Measurements from ENCODE around the gene ZNF484. TPM values are rescaled to one million over a fixed set of nuclear protein-coding genes. Genes with fewer than 3 reads are reported as not detected.
"Not testable (repeated sequence)": the region's sequence is repeated elsewhere in the genome, so short reads cannot be mapped to it uniquely, and the experiment has no call there.

Gene ZNF484
- total and polyA plus RNA-seq, 2 donors (not counting 1 experiment from before 2014, with no cell fraction given) = 5.7 to 15.4 TPM

- no peak overlapping the region for H3K9ac ChIP-seq (ENCODE audit: insufficient read depth, low read length)
- H3K4me3 ChIP-seq (replicated peaks in 1 of 4; ENCODE audit: control extremely low read depth in 1 of 4, insufficient read depth in 1 of 4, low read depth in 3 of 4, low read length in 4 of 4) = no peak overlapping the region
- H3K27me3 ChIP-seq (ENCODE audit: control insufficient read depth, insufficient read depth, low read length) = no peaks in the 10 kb centered on the region
- H3K4me2 ChIP-seq (ENCODE audit: extremely low read depth, insufficient read depth, low read length) = no peak overlapping the region
- H3K79me2 ChIP-seq (ENCODE audit: control insufficient read depth, insufficient read depth, low read length) = no peaks in the 10 kb centered on the region
- TF ChIP-seq EZH2 (IDR thresholded peaks at IDR 0.05; ENCODE audit: low read length, missing control alignments) (no peak), CTCF (conservative IDR thresholded peaks at IDR 0.05 in 1 of 2, IDR thresholded peaks at IDR 0.05 in 1 of 2; ENCODE audit: low read depth in 1 of 2, low read length in 2 of 2) (no peak)
- DNase-seq (ENCODE audit: low read depth in 2 of 2) = no peak
- H2AFZ ChIP-seq (ENCODE audit: low read length) = no peak overlapping the region
- H3K27ac ChIP-seq (ENCODE audit: insufficient read depth, low read length) = no peak overlapping the region
- no peaks in the 10 kb centered on the region for H3K9me3 ChIP-seq (ENCODE audit: control insufficient read depth, insufficient read depth, low read depth, low read length)
- H3K36me3 ChIP-seq (ENCODE audit: control insufficient read depth, insufficient read depth, low read length) = peaks cover 2% of the 10 kb centered on the region
- H4K20me1 ChIP-seq (ENCODE audit: control insufficient read depth, extremely low read depth, insufficient read depth, low read length) = no peaks in the 10 kb centered on the region
- H3K4me1 ChIP-seq (ENCODE audit: control insufficient read depth, extremely low read depth, insufficient read depth, low read length) = no peaks in the 10 kb centered on the region
Observed at GRCh38 chr9:92853716-92854115, 24.1 kb downstream of the ZNF484 start.

GRCh38 chr9:92850898-92851297 lies 26.9 kb downstream of the ZNF484 start:
- H4K20me1 ChIP-seq (ENCODE audit: control insufficient read depth, extremely low read depth, insufficient read depth, low read length) = no peaks in the 10 kb centered on the region
- TF ChIP-seq CTCF (conservative IDR thresholded peaks at IDR 0.05 in 1 of 2, IDR thresholded peaks at IDR 0.05 in 1 of 2; ENCODE audit: low read depth in 1 of 2, low read length in 2 of 2) = no peak
- TF ChIP-seq EZH2 (IDR thresholded peaks at IDR 0.05; ENCODE audit: low read length, missing control alignments) = no peak
- no peak overlapping the region for H3K4me3 ChIP-seq (replicated peaks in 1 of 4; ENCODE audit: control extremely low read depth in 1 of 4, insufficient read depth in 1 of 4, low read depth in 3 of 4, low read length in 4 of 4)
- H3K36me3 ChIP-seq (ENCODE audit: control insufficient read depth, insufficient read depth, low read length) = peaks cover 7% of the 10 kb centered on the region
- no peaks in the 10 kb centered on the region for H3K79me2 ChIP-seq (ENCODE audit: control insufficient read depth, insufficient read depth, low read length)
- H3K9ac ChIP-seq (ENCODE audit: insufficient read depth, low read length) = no peak overlapping the region
- H3K4me2 ChIP-seq (ENCODE audit: extremely low read depth, insufficient read depth, low read length) = no peak overlapping the region
- H3K9me3 ChIP-seq (ENCODE audit: control insufficient read depth, insufficient read depth, low read depth, low read length) = peaks cover 4% of the 10 kb centered on the region
- H3K27ac ChIP-seq (ENCODE audit: insufficient read depth, low read length) = no peak overlapping the region
- DNase-seq (ENCODE audit: low read depth in 2 of 2) = no peak
- no peak overlapping the region for H2AFZ ChIP-seq (ENCODE audit: low read length)
- H3K4me1 ChIP-seq (ENCODE audit: control insufficient read depth, extremely low read depth, insufficient read depth, low read length) = no peaks in the 10 kb centered on the region
- H3K27me3 ChIP-seq (ENCODE audit: control insufficient read depth, insufficient read depth, low read length) = no peaks in the 10 kb centered on the region

- H2AFZ ChIP-seq (ENCODE audit: low read length); H3K27ac ChIP-seq (ENCODE audit: insufficient read depth, low read length); H3K9me3 ChIP-seq (ENCODE audit: control insufficient read depth, insufficient read depth, low read depth, low read length); H3K4me2 ChIP-seq (ENCODE audit: extremely low read depth, insufficient read depth, low read length); H3K9ac ChIP-seq (ENCODE audit: insufficient read depth, low read length); H3K4me3 ChIP-seq (replicated peaks in 1 of 4; ENCODE audit: control extremely low read depth in 1 of 4, insufficient read depth in 1 of 4, low read depth in 3 of 4, low read length in 4 of 4); H3K79me2 ChIP-seq (ENCODE audit: control insufficient read depth, insufficient read depth, low read length); H3K36me3 ChIP-seq (ENCODE audit: control insufficient read depth, insufficient read depth, low read length); H3K27me3 ChIP-seq (ENCODE audit: control insufficient read depth, insufficient read depth, low read length); H4K20me1 ChIP-seq (ENCODE audit: control insufficient read depth, extremely low read depth, insufficient read depth, low read length); DNase-seq (ENCODE audit: low read depth in 2 of 2); H3K4me1 ChIP-seq (ENCODE audit: control insufficient read depth, extremely low read depth, insufficient read depth, low read length): not testable (repeated sequence)
Observed at GRCh38 chr9:92848740-92849139, 29.1 kb downstream of the ZNF484 start.

Data from fibroblast of lung (primary cell).